Stimulated activated CD4-positive, alpha-beta T cell treated with anti-CD3 and anti-CD28 coated beads, Interleukin-1b, Interleukin-23, amount 100 ng/mL, for 24 hours (primary cell): Measurements from ENCODE around the gene ASIC2.

Source experiments
- DNase-seq, 4 experiments: peaks; one replicate each; pipeline ENCODE4 v3.0.0-alpha.2; 2020; ENCODE audit warnings: low read depth in 4 of 4, low spot score in 1 of 4

Gene ASIC2

DNA sequence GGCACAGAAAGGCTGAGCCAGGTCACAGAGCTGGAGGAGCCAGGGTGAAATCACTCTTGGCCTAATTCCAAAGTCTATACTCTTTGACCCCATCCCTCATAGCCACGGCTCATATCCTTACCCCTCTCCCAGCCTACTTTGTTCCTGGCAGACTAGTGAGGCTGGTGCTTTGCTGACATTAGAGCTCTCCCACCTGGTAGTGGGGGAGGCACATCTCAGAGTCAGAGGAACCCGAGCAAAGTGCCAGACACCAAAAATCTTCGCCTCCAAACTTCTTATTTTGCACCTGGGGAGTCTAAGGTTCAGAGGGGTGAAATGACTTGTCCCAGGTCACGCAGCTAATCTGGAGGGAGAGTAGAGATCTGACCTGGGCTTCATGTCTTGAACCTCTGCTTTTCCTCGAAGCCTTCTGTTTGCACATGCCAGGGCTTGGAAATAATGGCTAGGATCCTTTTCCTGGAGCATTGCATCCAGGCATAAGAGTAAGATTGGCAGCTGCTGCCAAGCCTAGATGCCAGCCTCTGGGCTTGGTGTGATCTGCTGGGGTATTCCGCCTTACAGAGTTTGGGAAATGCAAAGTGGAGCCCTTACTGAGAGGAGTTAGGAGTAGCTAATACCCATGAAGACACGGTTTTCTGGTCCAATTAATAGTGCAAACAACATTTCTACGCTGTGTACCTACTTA is 174.6 kb downstream of the ASIC2 start:
- DNase-seq = no peak

DNA sequence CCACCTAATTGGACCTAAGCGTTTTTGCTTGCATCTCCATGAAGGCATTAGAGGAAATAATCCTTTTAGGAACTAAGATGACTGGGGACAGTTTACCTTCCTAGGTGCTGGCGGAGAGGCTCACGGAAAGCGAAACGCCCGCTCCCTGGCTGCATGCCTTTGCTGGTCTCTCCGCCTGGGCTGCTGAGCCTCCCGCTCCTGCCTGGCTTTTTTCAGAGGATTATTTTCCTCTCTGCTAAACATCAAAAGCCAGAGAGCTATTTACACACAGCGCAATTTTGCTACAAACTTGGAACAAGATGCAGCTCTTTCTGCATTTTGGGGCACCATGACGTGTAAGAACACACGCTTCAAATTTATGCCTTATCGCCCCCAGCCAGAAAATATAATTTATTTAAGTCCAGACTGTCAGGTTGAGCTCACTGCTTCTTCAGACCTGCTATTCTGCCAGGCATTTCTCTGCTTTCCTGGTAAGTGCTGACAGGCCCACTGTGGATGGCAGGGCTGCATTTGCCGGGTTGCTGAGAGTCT is 177.0 kb downstream of the ASIC2 start:
- no peak for DNase-seq

GRCh38 chr17:33115366-33115765 is 177.7 kb downstream of the ASIC2 start:
- DNase-seq = no peak

DNA sequence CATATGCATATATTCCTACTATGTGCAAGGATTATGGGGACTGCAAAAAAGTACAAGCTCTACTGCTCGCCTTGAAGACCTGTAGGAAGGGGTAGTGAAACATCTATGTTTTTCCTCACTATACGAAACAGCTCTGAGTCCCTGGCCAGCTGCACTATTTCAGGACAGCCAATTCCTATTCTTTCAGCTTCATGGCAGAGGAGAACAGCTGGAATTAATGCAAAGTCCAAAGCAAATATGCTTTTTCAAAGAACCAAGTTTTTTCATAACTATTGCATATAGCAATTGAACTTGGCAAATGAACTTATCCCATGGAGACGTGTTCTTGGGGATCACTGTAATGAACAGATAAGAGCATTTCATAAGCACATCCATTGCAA is 179.1 kb downstream of the ASIC2 start:
- no peak for DNase-seq

- no peak for DNase-seq
Measured at GRCh38 chr17:33113276-33113990, 179.7 kb downstream of the ASIC2 start.

DNA sequence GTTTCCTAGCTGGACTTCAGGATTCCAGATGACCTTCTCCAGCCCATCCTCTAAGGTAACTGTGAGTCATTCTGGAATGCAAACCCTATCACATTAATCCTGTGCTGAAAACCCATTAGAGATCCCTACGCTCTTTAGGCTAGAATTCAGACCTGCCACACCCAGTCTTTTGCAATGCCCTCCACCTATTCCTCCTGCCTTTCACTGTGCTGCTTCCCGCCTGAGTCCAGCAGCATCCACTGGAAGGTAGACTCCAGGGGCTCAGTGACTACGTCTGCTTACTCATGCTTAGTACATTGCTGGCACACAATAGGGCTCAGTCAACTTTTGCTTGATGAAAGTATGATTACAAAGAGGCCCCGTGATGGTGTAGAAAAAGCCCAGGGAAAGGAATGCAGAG is 180.3 kb downstream of the ASIC2 start:
- DNase-seq = no peak

GRCh38 chr17:33109336-33110072 is 183.6 kb downstream of the ASIC2 start:
- DNase-seq = no peak

- no peak for DNase-seq
Measured at GRCh38 chr17:33106525-33107165, 186.4 kb downstream of the ASIC2 start.

DNA sequence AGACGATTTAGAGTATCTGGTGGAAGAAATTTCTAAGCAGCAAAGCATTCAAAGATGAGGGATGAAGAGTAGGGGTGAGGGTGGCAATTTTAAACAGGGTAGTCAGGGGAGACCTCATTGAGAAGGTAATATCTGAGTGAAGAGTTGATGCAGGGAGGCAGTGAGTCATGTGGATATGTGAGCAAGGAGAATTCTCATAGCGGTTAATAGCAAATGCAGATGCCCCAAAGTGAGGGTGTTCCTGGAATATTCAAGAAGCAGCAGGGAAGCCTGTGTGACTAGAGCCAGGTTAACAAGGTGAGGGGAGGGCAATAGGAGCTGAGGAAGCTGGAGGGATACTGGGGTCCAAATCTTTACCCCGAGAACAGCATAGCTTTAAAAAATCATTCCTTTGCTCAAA is 187.2 kb downstream of the ASIC2 start:
- DNase-seq = no peak

GRCh38 chr17:33099906-33100305 is 193.2 kb downstream of the ASIC2 start:
- DNase-seq = no peak

DNA sequence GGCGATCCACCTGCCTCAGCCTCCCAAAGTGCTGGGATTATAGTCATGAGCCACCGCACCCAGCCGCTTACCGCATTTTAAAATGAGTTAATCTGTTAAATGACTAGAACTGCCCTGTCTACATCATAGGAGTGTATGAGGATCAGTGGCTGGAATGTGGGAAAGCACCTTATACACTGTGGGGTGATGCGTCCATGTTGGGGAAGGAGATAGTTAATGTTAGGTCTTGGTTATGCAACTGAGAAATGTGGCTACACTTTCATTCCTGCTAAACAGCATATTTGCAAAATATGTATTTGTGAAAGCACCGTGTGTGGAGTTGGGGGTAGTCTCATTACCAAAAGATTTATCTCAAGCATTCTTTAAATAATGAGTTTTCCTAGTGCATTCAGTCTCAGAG is 193.8 kb downstream of the ASIC2 start:
- DNase-seq = no peak

GRCh38 chr17:33097411-33097810 is 195.7 kb downstream of the ASIC2 start:
- no peak for DNase-seq

GRCh38 chr17:33096161-33096560 is 196.9 kb downstream of the ASIC2 start:
- DNase-seq = no peak

- DNase-seq = no peak
Measured at GRCh38 chr17:33091271-33091670, 201.8 kb downstream of the ASIC2 start.

DNA sequence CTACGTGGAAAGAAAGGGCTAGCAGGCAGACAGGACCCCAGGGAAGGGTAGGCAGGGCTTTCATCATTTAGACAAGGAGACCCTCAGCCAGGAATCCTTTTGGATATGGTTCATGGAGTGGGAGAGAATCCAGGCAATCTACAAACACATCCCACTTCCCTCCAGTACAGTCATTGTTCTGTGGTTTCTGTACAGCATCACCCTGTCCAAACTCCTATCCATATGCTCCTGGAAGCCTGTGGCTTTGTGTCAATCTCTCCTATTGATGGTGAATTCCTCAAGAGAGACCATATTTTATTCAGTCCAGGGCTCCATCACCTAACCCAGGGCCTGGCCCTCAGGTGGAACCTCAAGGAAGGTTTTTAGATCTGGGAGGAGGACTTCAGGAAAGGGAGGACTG is 202.3 kb downstream of the ASIC2 start:
- no peak for DNase-seq

GRCh38 chr17:33086878-33087277 is 206.2 kb downstream of the ASIC2 start:
- DNase-seq = no peak

- DNase-seq = no peak
Measured at GRCh38 chr17:33086041-33086440, 207.1 kb downstream of the ASIC2 start.

DNA sequence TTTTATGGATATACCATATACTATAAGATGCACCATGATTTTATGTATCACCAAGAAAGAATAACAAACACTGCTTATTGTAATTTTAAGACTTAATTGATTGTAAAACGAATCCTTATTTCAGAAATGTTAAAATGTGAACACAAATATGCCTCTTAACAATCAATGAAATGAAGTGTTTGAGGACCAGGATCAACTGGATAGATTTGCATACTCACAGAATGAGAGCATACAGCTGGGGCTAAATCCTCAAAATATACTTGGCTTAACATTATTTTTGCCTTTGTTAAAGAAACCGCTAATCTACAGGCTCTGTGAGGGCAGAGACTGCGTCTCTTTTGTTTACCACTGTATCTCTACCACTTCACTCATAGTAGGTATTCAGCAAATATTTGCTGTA is 207.8 kb downstream of the ASIC2 start:
- no peak for DNase-seq

- no peak for DNase-seq
Measured at GRCh38 chr17:33084755-33085154, 208.3 kb downstream of the ASIC2 start.

- DNase-seq = no peak
Measured at GRCh38 chr17:33082529-33083173, 210.4 kb downstream of the ASIC2 start.

DNA sequence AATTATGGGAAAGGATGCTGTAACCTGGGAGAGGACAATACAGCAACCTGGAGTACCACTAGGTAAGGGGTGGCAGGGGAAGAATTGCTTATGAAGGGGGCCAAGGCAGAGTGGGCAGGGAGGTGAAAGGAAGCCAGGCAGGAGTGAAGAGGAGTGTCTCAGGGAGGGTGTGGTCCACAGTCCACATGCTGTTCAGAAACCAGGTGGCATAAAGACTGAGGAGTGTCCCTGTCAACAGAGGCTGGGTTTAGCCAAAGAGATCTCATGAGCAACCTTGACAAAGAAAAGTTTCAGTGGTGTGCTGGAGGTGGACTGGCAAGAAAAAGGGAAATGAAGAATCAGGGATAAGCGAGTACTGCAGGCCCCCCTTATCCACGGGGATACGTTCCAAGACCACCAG is 213.0 kb downstream of the ASIC2 start:
- no peak for DNase-seq
